GM19238 (cell line): ENCODE data around the gene FBXL16.

Experiments used
- DNase-seq: peaks from one replicate; pipeline ENCODE4 v3.0.0; 2011; ENCODE audit warnings: low spot score; ENCODE audit not compliant: insufficient read length

The FBXL16 gene

DNA sequence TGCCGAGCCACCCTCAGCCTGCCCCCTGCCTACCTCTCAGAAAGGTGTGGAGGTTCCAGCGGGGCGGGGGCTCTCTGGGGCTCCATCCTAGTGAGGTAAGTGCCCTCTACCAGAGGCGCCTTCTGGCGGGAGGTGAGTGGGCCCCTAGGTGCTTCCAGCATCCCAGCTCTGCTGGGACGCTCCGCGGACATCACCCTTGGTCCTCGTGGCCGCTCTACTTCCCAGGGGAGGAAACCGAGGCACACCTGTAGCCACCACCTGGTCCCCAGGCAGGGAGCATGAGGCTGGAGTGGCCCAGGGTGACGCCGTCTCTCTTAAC, 62.6 kb downstream of the FBXL16 start:
- DNase-seq = no peak
